OCI-LY7 (cell line): ENCODE measurements around the gene MFSD2A. TPM values are rescaled to one million over a fixed set of nuclear protein-coding genes. Genes with fewer than 3 reads are reported as not detected.
A peak's percentile ranks its signal among the peaks of the same experiment; 100 is the strongest.

ENCODE experiments used
- BruUV-seq: library from RNA; stranded (reverse); fragments of 400-500 nt; replicated peaks from 2 replicates; lab custom pipeline; 2021; lab: Mats Ljungman, UMichigan
- CTCF ChIA-PET: fragments of 300-600 bp; sonication (Branson Sonifier 250); formaldehyde crosslinking; loops from one replicate; lab custom pipeline; 2022; ENCODE audit warnings: antibody characterized with exemption; ENCODE audit not compliant: unreplicated experiment; lab: Charles Lee
- POLR2A ChIA-PET: fragments of 300-600 bp; sonication (Branson Sonifier 250); formaldehyde crosslinking; loops from one replicate; lab custom pipeline; 2022; ENCODE audit warnings: antibody characterized with exemption; lab: Charles Lee
- DNase-seq: peaks from one replicate; pipeline ENCODE4 v3.0.0-alpha.2; 2015; ENCODE audit warnings: low spot score
- H2AFZ ChIP-seq: fragments of 200-600 bp; sonication (generic), shearing (Covaris generic); 2 replicates; pipeline ENCODE4 v1.6.1; 2014; ENCODE audit warnings: mild to moderate bottlenecking, antibody characterized with exemption, low read length, moderate library complexity
- H3K27ac ChIP-seq: fragments of 200-600 bp; sonication (generic); 2 replicates; pipeline ENCODE4 v1.5.1; 2014; ENCODE audit warnings: mixed run types, low read depth, mild to moderate bottlenecking, moderate library complexity, low read length, inconsistent platforms; ENCODE audit not compliant: poor library complexity, severe bottlenecking
- H3K36me3 ChIP-seq: fragments of 200-600 bp; sonication (generic); 2 replicates; pipeline ENCODE4 v1.6.1; 2014; ENCODE audit warnings: mild to moderate bottlenecking, antibody characterized with exemption, low read length, moderate library complexity, mixed read lengths; ENCODE audit not compliant: insufficient read depth
- H3K4me1 ChIP-seq: fragments of 200-600 bp; sonication (generic); 2 replicates; pipeline ENCODE4 v1.5.1; 2014; ENCODE audit warnings: mild to moderate bottlenecking, low read length; ENCODE audit not compliant: insufficient read depth, poor library complexity, severe bottlenecking
- H3K4me2 ChIP-seq: fragments of 200-600 bp; sonication (generic); 2 replicates; pipeline ENCODE4 v1.6.1; 2014; ENCODE audit warnings: mild to moderate bottlenecking, low read length
- H3K4me3 ChIP-seq: fragments of 200-600 bp; sonication (generic); 2 replicates; pipeline ENCODE4 v1.5.1; 2014; ENCODE audit warnings: mild to moderate bottlenecking, low read depth, low read length; ENCODE audit not compliant: poor library complexity, severe bottlenecking
- H3K79me2 ChIP-seq: fragments of 200-600 bp; sonication (generic); 2 replicates; pipeline ENCODE4 v1.6.1; 2016; ENCODE audit warnings: low read depth, mild to moderate bottlenecking, low read length, moderate library complexity, mixed read lengths; ENCODE audit not compliant: insufficient read depth
- H3K9me2 ChIP-seq: fragments of 200-600 bp; sonication (generic); 2 replicates; pipeline ENCODE4 v1.6.1; 2016; ENCODE audit warnings: mild to moderate bottlenecking, low read length, mixed read lengths; ENCODE audit not compliant: insufficient read depth
- H3K9me3 ChIP-seq: fragments of 200-600 bp; sonication (generic); 2 replicates; pipeline ENCODE4 v1.6.1; 2014; ENCODE audit warnings: mild to moderate bottlenecking, mixed run types, low read length, mixed read lengths
- H4K20me1 ChIP-seq: fragments of 200-600 bp; sonication (generic); 2 replicates; pipeline ENCODE4 v1.6.1; 2014; ENCODE audit warnings: mild to moderate bottlenecking, antibody characterized with exemption, low read length, moderate library complexity, mixed read lengths; ENCODE audit not compliant: insufficient read depth
- CTCF ChIP-seq: fragments of 200-600 bp; sonication (generic); conservative IDR thresholded peaks from 2 replicates; pipeline ENCODE4 v1.5.1; 2014; ENCODE audit warnings: mild to moderate bottlenecking, antibody characterized with exemption, low read length, moderate library complexity, mixed read lengths
- EZH2phosphoT487 ChIP-seq: fragments of 200-600 bp; sonication (generic); IDR thresholded peaks from 2 replicates; pipeline ENCODE4 v1.6.1; 2018; ENCODE audit warnings: low read depth, borderline replicate concordance, mild to moderate bottlenecking, mixed run types, antibody characterized with exemption, low read length, moderate library complexity, mixed read lengths
- intact Hi-C: fragments of 100-400 bp; cut with micrococcal nuclease; formaldehyde crosslinking; loops from one replicate; pipeline ENCODE4 v1.10.0; 2022; ENCODE audit not compliant: unreplicated experiment
- total RNA-seq, 2 experiments: library from RNA; depleted of rRNA in 1 of 2; stranded (reverse); fragments of >200 nt in 1 of 2; shearing (Covaris generic) in 1 of 2; gene quantifications; 2 replicates each; pipeline ENCODE4 v1.2.3, GENCODE V29; 2014 to 2022

Gene MFSD2A
- total RNA-seq, 2 experiments from 2014 or later: 9.9 to 13.4 TPM

- TF ChIP-seq EZH2phosphoT487 (no peak), CTCF (no peak)
- no peak for DNase-seq
- ChIA-PET POLR2A (interaction anchor here (0.6 to 1.3 kb wide), 4 partner anchors 14 to 98 kb away, joined by 3 to 5 read pairs (median 3); no protein-coding TSS in a partner anchor), CTCF (interaction anchor here (0.6 kb wide), 1 partner anchor 1482 kb away, joined by 3 read pairs; no protein-coding TSS in a partner anchor)
- intact Hi-C loops: no loop called here
- no peak overlapping the region for H3K4me2 ChIP-seq
- no peaks in the 10 kb centered on the region for H4K20me1 ChIP-seq
- H3K79me2 ChIP-seq: peaks cover 7% of the 10 kb centered on the region; the same call in 1 of the 2 replicates
- H3K4me3 ChIP-seq: no peak overlapping the region
- no peak overlapping the region for H2AFZ ChIP-seq
- peaks cover 43% of the 10 kb centered on the region for H3K4me1 ChIP-seq
- H3K27ac ChIP-seq: no peak overlapping the region
- peaks cover 22% of the 10 kb centered on the region; the same call in 1 of the 2 replicates for H3K36me3 ChIP-seq
- no peaks in the 10 kb centered on the region for H3K9me2 ChIP-seq
- no TSS peak for BruUV-seq
- H3K9me3 ChIP-seq: no peaks in the 10 kb centered on the region
Observed at GRCh38 chr1:39958403-39959200, 3.7 kb downstream of the MFSD2A start.

GRCh38 chr1:39959651-39960333 is 4.8 kb downstream of the MFSD2A start:
- H3K9me2 ChIP-seq: no peaks in the 10 kb centered on the region
- peak overlapping the region; percentile 91; the same call in 1 of the 2 replicates for H2AFZ ChIP-seq
- H3K4me2 ChIP-seq: peak overlapping the region; percentile 69
- ChIA-PET CTCF (interaction anchor here (0.9 to 1.0 kb wide), 2 partner anchors 9 to 38 kb away, joined by 3 read pairs; no protein-coding TSS in a partner anchor), POLR2A (interaction anchor here (0.5 to 2.0 kb wide), 5 partner anchors 12 to 79 kb away, joined by 3 to 5 read pairs (median 4); no protein-coding TSS in a partner anchor)
- H3K36me3 ChIP-seq: peaks cover 27% of the 10 kb centered on the region
- TF ChIP-seq EZH2phosphoT487 (no peak), CTCF (no peak)
- peak overlapping the region; percentile 60 for H3K27ac ChIP-seq
- H3K4me1 ChIP-seq: peaks cover 37% of the 10 kb centered on the region
- H3K4me3 ChIP-seq: peak overlapping the region; percentile 44
- no peak for DNase-seq
- intact Hi-C loops: no loop called here
- peaks cover 7% of the 10 kb centered on the region; the same call in 1 of the 2 replicates for H3K79me2 ChIP-seq
- no peaks in the 10 kb centered on the region for H3K9me3 ChIP-seq
- no TSS peak for BruUV-seq
- H4K20me1 ChIP-seq: no peaks in the 10 kb centered on the region
